HG03039 (cell line): ENCODE measurements around the gene IRF2BPL.

Experiments used
- ATAC-seq: cut with Tn5 transposase; IDR thresholded peaks from one replicate; pipeline ENCODE4 v1.9.1; 2021; ENCODE audit warnings: mild to moderate bottlenecking, moderate library complexity; ENCODE audit not compliant: unreplicated experiment

Gene IRF2BPL

DNA sequence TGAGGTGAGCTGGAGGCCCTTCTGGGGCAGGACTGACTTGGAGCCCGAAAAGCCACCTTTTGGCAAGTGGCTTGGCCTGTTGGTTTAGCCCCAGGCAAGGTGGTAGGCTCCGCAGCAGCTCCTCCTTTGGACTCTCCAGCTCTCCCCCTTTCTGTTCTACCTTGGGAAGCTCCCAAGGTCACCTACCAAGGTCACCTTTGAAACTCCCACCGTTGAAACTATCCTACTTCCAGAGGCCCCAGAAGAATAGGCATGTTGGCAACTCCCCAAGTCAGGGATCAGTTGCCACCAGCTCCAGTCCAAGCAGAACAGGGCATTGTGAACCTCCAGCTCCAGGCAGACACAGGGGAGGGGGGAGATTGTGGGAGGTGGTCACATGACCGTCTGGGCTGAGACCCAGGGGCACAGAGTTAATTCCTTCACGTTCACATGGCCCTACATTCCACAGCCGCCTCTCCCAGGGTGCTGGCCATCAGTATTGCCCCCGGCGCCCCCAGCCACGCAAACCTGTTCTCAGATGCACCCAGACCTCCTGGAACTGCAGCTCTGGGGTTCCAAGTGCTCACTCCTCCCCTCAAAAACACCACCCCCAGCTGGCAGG lies 14.4 kb downstream of the IRF2BPL start:
- no peak for ATAC-seq

DNA sequence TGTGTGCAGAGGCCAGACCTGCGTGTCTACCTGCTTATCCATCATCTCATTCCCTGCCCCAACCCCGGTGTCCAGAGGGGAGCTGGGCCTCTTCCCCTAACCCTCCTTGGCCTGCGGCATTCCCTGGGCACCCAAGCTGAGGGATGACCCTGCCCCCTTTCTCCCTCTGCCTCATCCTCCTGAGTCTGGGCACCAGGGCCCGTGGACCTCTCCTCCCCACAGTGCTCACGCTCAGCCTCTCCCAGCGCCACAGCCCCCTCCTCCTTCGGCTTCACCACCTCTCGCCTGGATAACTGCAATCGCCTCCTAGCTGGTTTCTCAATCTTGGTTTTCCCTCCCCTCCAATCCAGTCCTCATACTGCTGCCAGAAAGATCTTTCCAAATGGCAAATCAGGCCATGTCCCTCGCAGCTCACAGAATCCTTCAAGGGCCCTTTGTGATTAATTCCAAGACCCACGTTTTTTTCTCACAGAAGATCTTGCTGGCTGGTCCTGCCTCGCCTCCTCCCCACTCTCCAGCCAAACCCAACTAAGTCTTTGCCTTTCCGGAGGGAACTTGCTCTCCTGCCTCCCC lies 16.2 kb downstream of the IRF2BPL start:
- ATAC-seq = no peak

GRCh38 chr14:77011245-77011644 lies 17.3 kb downstream of the IRF2BPL start:
- ATAC-seq = no peak

DNA sequence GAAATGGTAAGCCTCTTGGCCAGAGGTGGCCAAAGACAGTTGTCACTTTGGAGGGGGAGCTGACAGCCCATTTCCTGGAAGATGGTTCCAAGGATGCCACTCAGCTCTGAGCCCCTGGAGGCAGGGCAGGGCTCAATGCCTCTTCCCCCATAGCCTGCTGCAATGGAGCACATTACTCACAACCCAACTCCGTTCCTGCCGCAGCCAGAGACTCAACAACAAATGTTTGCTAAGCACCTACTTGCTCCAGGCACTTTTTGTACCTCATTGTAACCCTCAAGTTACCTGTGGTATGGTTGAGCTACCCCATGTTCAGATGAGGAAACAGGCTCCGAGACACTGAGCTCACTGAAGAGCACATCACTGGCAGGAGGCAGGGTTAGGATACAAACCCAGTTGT lies 19.5 kb downstream of the IRF2BPL start:
- no peak for ATAC-seq

DNA sequence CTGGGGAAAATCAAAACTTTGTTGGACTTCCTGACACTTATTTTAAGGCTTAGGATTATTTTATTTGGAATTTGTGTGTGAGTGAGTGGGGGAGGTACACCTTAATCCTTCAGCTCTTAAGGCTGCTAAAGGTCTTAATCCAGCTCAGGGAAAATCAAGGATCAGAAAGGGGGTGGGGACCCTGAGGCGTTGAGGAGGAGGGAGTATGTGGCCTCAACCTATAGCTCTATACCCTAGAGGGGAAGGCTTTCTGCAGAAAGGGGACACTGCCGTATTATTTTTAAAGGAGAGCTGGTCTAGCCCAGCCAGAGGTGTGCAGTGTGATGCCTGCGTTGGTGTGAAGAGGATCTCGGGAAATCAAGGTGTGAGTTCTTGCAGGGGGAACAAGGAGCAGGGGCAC lies 20.0 kb downstream of the IRF2BPL start:
- ATAC-seq = no peak

GRCh38 chr14:77007975-77008421 lies 20.5 kb downstream of the IRF2BPL start:
- no peak for ATAC-seq

DNA sequence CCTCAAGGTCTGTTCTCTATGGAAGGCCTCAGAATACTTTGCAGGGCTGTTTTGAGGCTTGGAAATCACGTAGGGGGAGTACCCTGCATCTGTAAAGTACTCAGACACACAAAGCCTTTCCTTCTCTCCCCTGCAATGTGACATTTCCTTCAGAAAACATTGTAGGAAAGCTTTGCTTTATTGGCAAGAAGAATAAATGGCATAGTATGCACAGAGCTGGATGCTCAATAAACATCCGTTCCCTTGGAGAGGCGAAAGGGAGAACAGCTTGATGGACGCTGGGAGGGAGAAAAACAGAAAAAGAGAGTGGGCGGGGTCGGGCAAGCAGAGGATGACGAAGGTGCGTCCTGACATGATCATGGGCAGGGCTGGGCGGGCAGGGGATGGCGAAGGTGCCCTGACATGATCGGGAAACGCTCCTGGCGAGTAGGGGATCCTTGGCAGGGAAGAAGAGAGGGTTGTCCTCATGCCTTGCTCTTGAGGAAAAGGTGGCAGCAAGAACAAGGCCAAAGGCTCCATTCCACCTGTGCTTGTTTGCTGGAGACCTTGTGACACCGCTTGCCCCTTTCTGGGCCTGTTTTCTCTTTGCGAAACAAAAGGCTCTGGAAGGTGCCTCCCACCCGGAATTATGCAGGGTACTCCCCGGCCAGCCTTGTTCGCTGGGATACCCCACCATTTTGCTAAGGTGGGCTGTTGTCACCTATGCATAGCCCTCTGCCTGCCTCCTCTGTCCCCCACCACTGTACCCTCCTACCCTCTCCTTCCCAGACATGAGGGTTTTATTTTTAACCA lies 21.1 kb downstream of the IRF2BPL start:
- no peak for ATAC-seq

DNA sequence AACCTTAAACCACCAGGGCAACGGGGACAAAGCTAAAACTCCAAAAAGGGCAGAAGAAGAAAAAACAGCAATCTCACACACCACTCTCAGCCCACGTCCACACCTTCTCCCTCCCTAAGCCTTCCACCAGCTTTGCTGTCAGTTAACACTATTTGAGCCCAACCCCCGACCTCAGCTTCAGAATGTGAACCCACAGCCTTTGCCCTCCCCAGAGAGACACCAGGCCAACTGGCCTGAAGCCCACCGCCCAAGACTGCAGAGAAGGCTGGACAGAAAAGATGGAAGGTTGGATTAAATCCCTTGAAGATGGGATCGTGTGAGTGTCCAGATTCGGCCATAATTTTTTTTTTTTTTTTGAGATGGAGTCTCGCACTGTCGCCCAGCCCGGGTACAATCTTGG lies 22.4 kb downstream of the IRF2BPL start:
- ATAC-seq = no peak

DNA sequence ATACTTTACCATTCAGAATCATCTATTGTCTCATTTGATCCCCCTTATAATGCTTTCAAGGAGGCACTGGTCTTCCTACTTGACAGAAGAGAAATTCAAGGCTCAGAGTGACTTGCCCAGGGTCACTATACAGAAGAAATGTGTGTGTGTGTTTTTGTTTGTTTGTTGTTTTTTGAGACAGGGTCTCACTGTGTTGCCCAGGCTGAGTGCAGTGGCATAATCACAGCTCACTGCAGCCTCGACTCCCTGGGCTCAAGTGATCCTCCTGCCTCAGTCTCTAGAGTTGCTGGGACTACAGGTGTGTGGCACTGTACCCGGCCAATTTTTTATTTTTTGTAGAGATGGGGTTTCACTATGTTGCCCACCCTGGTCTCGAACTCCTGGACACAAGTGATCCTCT lies 22.9 kb downstream of the IRF2BPL start:
- no peak for ATAC-seq

GRCh38 chr14:77004711-77005460 lies 23.6 kb downstream of the IRF2BPL start:
- no peak for ATAC-seq

- no peak for ATAC-seq
Measured at GRCh38 chr14:77003960-77004710, 24.4 kb downstream of the IRF2BPL start.

- ATAC-seq = no peak
Measured at GRCh38 chr14:77002889-77003288, 25.6 kb downstream of the IRF2BPL start.

DNA sequence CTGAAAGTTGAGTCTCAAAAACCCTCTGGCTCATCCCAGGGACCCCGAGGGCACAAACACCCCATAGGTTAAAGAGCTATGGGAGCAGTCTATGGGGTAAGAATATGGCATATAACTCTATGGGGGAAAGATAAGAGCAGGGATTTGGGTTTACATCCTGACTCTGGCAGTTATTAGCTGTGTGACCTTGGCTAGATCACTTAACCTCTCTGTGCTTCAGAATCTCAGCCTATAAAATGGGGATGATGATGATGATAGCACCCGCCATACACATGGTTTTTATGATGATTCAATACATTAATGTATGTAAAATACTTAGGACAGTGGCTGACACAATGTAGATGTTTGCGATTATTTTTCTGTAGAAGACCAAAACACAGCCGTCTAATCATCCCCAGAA lies 26.2 kb downstream of the IRF2BPL start:
- no peak for ATAC-seq

GRCh38 chr14:77000340-77001270 lies 27.9 kb downstream of the IRF2BPL start:
- no peak for ATAC-seq

DNA sequence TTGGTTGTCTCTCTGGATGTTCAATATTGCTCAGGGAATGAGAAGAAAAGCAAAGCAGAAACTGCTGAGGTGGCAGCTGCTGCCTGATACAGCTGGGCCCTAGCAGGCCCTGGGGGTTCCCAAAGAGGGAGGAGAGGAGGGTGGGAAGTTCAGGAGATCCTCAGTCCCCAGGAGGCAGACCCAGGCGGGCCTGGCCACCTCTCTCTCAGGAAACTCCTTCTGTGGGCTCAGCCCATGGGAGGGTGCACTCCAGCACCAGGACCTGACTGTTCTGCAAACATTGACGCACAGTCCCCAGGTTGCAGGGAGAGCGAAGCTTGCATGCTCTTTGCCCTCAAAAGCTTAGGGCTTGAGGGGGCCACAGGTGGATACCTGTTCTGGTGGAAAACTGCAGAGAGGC lies 29.6 kb downstream of the IRF2BPL start:
- no peak for ATAC-seq

GRCh38 chr14:76997257-76997970 lies 31.1 kb downstream of the IRF2BPL start:
- ATAC-seq = no peak

DNA sequence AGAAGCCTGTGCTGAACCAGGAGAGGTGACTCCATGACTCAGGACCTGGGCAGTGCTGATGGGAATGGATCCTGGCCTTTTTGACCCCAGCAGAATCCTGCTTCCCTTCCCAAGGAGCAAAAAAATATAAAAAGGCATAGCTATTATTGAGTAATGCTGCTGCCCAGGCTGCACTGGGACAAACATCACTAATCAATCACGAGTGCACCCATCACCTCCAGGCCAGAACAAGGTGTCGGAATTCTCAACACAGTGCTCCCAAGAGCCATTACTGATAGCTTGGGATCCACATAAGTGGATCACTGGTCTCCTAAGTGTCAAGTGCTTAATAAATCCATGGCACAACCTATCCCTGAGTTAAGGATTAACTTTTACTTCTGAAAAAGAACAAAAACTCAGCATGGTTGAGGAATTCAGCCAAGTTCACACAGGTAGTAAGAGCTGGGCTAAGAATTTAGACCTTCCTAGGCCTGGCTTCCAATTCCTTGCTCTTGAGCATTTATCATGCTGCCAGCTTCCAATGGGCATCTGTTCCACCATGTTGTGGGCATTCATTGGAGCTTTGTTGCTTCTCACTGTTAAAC lies 31.9 kb downstream of the IRF2BPL start:
- ATAC-seq = no peak

GRCh38 chr14:76995279-76996035 lies 33.1 kb downstream of the IRF2BPL start:
- ATAC-seq = no peak
